ENCODE data around the gene AURKA.
"Not testable (repeated sequence)": the region's sequence is repeated elsewhere in the genome, so short reads cannot be mapped to it uniquely, and the experiment has no call there.

Gene AURKA

DNA sequence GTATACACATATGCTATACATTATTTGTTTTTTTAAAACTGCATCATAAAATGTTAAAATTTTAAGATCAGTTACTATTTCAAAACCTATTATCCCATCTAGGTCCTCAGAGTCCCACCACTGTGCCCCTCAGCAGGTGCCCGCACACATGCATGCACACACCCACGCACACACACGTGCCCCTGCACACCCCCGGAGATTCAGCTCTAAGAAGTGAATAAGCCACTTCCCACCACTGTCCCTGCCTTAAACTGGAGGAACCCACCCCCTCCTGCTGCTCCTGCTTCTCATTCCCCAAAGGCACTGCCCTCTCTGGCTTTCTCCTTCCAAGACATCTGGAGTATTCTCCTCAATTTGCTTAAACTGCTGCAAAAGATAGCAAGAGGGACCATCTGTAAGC is 38.7 kb downstream of the AURKA start:
- no peak for DNase-seq

DNA sequence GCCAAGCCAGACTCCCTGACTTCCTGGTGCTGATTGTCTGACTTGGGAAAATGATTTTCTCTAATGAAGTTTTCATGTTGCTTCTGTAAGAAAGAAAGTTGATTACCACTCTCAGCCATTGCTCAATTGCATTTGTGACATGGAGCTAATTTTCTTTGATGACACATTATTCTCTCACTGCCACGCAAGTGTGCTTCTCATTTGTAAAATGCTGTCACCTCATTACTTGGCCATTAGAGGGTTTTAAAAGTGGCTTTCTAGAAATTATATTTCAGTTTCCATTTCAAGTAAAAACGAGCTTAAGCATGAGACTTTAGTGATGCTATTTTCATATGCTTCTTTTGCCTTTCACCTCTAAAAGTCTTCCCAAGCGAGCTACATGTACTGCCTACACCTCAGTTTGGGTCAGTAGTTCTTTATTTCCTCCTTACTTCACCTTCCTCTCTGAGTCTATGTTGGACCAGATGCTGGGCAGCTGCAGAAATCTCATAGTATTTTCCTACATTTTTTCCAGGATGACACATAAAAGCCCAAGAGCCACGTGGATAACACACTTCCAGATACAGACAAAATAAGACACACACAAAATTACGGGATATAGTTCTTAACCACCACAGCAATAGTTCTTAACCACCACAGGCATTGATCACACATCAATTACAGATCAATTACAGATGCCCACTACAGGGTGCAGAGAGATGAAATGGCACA is 39.5 kb downstream of the AURKA start:
- DNase-seq: no peak

DNA sequence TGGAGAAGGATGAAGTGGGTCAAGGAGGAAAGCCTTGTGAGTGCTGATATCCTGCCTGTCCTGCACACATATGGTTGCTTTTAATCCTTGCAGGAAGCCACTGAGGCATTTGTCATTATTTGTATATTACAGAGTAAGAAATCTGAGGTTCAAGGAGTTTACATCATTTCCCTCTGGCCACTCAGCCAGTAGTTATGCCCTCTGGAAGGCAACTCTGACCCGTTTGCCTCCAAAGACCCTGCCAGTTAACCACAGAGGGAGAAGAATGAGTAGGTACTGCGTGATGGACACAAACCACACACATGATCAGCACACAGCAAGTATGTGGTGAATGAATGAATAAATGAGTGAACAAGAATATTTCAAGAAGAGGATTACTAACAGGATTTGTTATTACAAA is 41.2 kb downstream of the AURKA start:
- no peak for DNase-seq

DNA sequence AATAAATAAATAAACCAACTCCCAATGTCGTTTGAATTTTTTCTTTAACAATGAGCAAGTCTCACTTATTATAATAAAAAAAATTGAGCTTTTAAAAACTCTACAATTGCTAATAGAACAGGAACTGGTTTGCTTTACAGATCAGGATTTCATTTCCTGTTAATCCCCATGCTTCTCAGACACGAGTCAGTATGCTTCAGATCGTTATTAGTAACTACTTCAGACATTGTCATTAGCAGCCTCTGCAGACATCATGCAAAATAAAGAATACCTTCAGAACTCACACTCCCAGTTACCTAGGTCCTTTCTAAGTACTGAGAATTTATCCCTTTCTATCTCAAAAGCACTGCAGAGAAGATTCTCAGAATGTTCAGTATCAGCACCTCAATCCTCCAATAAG is 43.3 kb downstream of the AURKA start:
- DNase-seq: no peak

GRCh38 chr20:56348305-56348693 is 43.7 kb downstream of the AURKA start:
- DNase-seq: no peak

DNA sequence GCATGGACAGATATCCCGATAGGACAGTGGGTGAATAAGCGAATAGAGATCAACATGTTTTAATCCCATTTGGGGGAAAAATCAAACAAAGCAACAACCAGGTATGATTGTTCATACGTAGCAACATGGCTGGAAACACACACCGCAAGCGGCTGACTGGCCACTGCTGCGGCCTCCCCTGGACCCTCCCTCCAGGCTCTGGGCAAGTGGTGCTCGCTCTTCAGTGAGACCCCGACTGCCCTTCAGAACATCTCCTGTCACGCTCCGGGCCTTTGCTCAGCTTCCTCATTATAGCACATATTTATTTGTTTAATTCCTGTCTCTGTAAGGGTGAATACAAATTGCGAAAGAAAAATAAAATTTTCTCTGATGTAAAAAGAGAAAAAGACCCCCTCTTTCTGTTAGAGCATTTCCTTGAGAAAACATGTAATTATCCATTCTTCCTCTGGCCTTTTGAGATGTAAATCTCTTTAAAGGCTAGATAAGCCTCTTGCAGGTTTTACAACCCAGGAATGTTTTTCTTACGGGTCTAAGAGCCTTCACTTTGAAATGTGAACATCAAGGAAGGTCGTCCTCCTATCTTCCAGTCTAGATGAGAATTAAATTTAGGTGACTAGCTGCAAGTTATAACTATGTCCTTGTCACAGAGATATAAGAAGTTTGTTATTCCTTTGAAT is 44.2 kb downstream of the AURKA start:
- DNase-seq: no peak

DNA sequence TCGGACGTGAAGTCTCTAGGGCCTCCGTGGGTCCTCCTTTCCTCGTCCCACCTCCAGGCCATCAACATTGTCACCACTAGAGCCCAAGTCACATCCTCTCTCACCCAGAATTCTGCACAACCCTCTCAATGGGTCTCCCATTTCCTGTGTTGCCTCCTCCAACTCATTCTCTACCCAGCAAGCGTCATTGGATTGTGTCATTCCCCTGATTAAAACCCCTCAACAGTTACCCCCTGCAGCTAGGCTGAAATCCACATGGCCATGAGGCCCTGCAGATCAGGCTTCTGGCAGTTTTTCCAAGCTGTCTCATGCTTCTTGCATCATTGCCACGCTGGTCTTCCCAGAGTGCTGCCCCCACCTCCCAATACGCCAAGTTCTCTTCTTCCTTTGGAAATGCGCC is 46.1 kb downstream of the AURKA start:
- no peak for DNase-seq

DNA sequence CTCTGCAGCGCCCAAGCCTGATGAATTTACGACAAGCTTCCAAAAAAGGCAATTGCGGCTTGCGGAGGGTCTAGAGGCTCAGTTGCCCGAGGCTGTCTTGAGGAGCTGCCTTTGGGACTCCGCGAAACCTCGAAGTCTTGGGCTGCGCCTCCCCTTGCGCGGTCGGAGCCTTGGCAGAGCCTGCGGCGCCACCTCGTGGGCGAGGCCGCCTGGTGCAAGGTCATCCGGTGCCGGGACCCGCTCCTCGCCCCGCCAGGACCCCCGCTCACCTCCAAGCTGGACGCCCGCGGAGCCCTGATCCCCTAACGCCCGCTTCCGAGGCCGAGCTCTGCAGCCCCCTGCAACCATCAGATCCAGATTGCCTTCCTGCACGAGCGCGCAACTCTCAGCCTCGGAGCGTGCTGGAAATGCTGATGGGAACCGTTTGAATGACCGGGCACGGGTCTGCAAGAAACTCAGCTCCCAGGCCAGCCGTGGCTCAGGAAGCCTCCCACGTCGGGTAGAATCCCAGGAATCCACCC is 48.1 kb downstream of the AURKA start:
- DNase-seq: no peak

GRCh38 chr20:56342783-56343182 is 49.2 kb downstream of the AURKA start:
- no peak for DNase-seq

GRCh38 chr20:56336709-56337108 is 55.3 kb downstream of the AURKA start:
- not testable (repeated sequence) for DNase-seq

DNA sequence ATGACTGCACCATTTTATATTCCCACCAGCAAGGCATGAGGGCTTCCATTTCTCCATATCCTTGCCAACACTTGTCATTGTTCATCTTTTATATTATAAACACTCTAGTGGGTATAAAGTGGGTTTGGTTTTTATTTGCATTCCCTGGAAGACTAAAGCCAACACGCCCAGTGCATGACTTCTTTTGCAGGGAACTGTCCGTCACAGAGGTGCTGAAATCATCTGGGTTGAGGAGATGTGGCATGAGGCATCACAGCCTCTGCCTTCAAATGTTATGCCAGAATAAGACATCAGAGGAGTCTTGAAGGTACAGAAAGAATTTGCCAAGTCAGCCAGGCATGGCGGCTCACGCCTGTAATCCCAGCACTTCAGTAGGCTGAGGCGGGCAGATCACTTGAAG is 63.2 kb downstream of the AURKA start:
- no peak for DNase-seq

DNA sequence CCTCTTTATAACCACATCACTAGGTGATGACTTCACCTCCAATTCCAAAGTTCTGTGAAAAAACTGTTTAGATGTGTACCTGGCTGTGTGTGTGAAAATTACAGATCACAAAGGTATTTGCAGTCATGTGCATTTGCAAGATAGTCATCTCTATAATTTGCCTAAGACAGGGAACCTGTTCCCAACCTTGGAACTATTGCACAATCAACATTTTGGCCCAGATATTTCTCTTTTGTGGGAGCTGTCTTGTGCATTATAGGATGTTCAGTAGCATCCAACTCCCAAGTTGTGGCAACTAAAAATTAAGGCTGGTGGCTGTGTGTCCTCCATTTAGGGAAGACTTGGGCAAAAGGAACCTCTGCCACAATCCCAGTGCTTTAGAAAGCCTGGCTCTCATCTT is 67.2 kb downstream of the AURKA start:
- no peak for DNase-seq

- no peak for DNase-seq
These were observed 68.4 kb downstream of the AURKA start for GRCh38 chr20:56323656-56324055.

GRCh38 chr20:56323206-56323605 is 68.8 kb downstream of the AURKA start:
- DNase-seq: no peak

GRCh38 chr20:56322681-56323080 is 69.3 kb downstream of the AURKA start:
- no peak for DNase-seq
